ENCODE measurements around the gene LGALSL. TPM values are rescaled to one million over a fixed set of nuclear protein-coding genes. Genes with fewer than 3 reads are reported as not detected.

The LGALSL gene
- total and polyA plus RNA-seq, 9 of the 15 experiments (the other 6 are each of a cell fraction or from before 2014, with no cell fraction given) = 0.04 to 0.29 (median 0.14) TPM; not detected in 3

- Histone ChIP-seq H3K36me3 (ENCODE audit: control insufficient read depth, insufficient read depth, low read length) (no peaks in the 10 kb centered on the region), H3K4me3 (no peak overlapping the region), H4K20me1 (replicated peaks; ENCODE audit: control insufficient read depth, insufficient read depth, low read length) (no peaks in the 10 kb centered on the region), H3K79me2 (ENCODE audit: control insufficient read depth, insufficient read depth, low read length) (no peaks in the 10 kb centered on the region), H3K4me2 (ENCODE audit: insufficient read depth, low read length) (no peak overlapping the region), H3K9me1 (ENCODE audit: control insufficient read depth, insufficient read depth, low read length) (no peaks in the 10 kb centered on the region), H3K27ac (ENCODE audit: extremely low read depth, low read depth, low read length) (no peak overlapping the region), H3K27me3 (ENCODE audit: control insufficient read depth in 2 of 2, insufficient read depth in 2 of 2, low read length in 2 of 2) (peaks cover 8 to 10% of the 10 kb centered on the region in 2 experiments; a peak in 4 of 5 replicates), H3K9me3 (replicated peaks; ENCODE audit: control insufficient read depth, insufficient read depth, low read depth, low read length) (no peaks in the 10 kb centered on the region), H3K4me1 (replicated peaks in 1 of 2; ENCODE audit: control insufficient read depth in 2 of 2, insufficient read depth in 2 of 2, low read length in 2 of 2) (no peaks in the 10 kb centered on the region), H2AFZ (ENCODE audit: low read depth, low read length) (no peak overlapping the region), H3K9ac (ENCODE audit: insufficient read depth in 1 of 2, low read depth in 2 of 2, low read length in 2 of 2) (no peak overlapping the region)
- no peak for DNase-seq (ENCODE audit: extremely low read depth in 1 of 4, low spot score in 3 of 4)
- ChIA-PET POLR2A (no interaction called here), CTCF (ENCODE audit: low intra/inter-chr PET ratio) (no interaction called here)
- intact Hi-C loops (cut with micrococcal nuclease) (no loop called here), in situ Hi-C loops (cut with MboI) (no loop called here)
- WGBS (ENCODE audit: insufficient coverage, low coverage, missing lambda C conversion rate) = 0% methylated on average over 4 of the region's 4 CpGs
- ATAC-seq = no peak
- TF ChIP-seq GATAD2B (IDR thresholded peaks at IDR 0.05; ENCODE audit: borderline replicate concordance) = no peak
- TF ChIP-seq ZHX1 (conservative IDR thresholded peaks at IDR 0.05; ENCODE audit: low read length) = no peak
- TF ChIP-seq MEIS2 (IDR thresholded peaks at IDR 0.05; ENCODE audit: partially characterized antibody) = no peak
- no peak for TF ChIP-seq ZBTB1 (CRISPR knock-in tag; IDR thresholded peaks at IDR 0.05; ENCODE audit: borderline replicate concordance, low read depth)
- no peak for TF ChIP-seq HIVEP1 (CRISPR knock-in tag; IDR thresholded peaks at IDR 0.05)
- no peak for TF ChIP-seq STAT5A (IDR thresholded peaks at IDR 0.05; ENCODE audit: borderline replicate concordance, low read length)
- no peak for TF ChIP-seq CAMTA2 (CRISPR knock-in tag; conservative IDR thresholded peaks at IDR 0.05)
- no peak for TF ChIP-seq TEAD4 (IDR thresholded peaks at IDR 0.05; ENCODE audit: low read length)
- no peak for TF ChIP-seq TEAD4 (CRISPR knock-in tag; IDR thresholded peaks at IDR 0.05; ENCODE audit: borderline replicate concordance)
- no peak for TF ChIP-seq ZBTB43 (CRISPR knock-in tag; IDR thresholded peaks at IDR 0.05)
- no peak for TF ChIP-seq POLR2A (conservative IDR thresholded peaks at IDR 0.05)
- TF ChIP-seq SMC3 (conservative IDR thresholded peaks at IDR 0.05; ENCODE audit: insufficient read depth, low read depth, low read length) = no peak
- no peak for TF ChIP-seq NR2C1 (IDR thresholded peaks at IDR 0.05)
- no peak for TF ChIP-seq NR2C1 (tag; IDR thresholded peaks at IDR 0.05)
- no peak for TF ChIP-seq ZNF197 (CRISPR knock-in tag; IDR thresholded peaks at IDR 0.05; ENCODE audit: low read depth)
- TF ChIP-seq KDM4B (IDR thresholded peaks at IDR 0.05; ENCODE audit: borderline replicate concordance in 2 of 2, low read depth in 1 of 2) = no peak
- no peak for TF ChIP-seq KDM1A (IDR thresholded peaks at IDR 0.05)
- no peak for TF ChIP-seq HINFP (tag; conservative IDR thresholded peaks at IDR 0.05; ENCODE audit: low read depth)
- no peak for TF ChIP-seq ZNF384 (IDR thresholded peaks at IDR 0.05; ENCODE audit: low read depth, low read length)
- TF ChIP-seq SRSF7 (optimal IDR thresholded peaks at IDR 0.05; ENCODE audit: low read depth, low read length) = no peak
- no peak for TF ChIP-seq NFE2 (IDR thresholded peaks at IDR 0.05; ENCODE audit: low read depth)
- TF ChIP-seq NFIX (CRISPR knock-in tag; IDR thresholded peaks at IDR 0.05; ENCODE audit: low read depth) = no peak
- FAIRE-seq = no peak
- no TSS peak for BruUV-seq (replicated peaks)
These were observed 11.7 kb upstream of the LGALSL start for GRCh38 chr2:64442277-64442676.

All from K562 (cell line).